PC-3 (cell line): ENCODE data around the gene MSMP. TPM values are rescaled to one million over a fixed set of nuclear protein-coding genes. Genes with fewer than 3 reads are reported as not detected.

Experiments
- ATAC-seq: fragments of 200-7000 bp; cut with Tn5 transposase; 2 replicates; pipeline ENCODE4 v1.9.1; 2020; ENCODE audit warnings: mild to moderate bottlenecking, moderate library complexity
- BruUV-seq: library from RNA; stranded (reverse); fragments of 400-500 nt; replicated peaks from 2 replicates; lab custom pipeline; 2021; lab: Mats Ljungman, UMichigan
- CTCF ChIA-PET: fragments of 300-600 bp; sonication (Branson Sonifier 250); formaldehyde crosslinking; loops from one replicate; lab custom pipeline; 2022; ENCODE audit warnings: antibody characterized with exemption; lab: Charles Lee
- POLR2A ChIA-PET: fragments of 300-600 bp; sonication (Branson Sonifier 250); formaldehyde crosslinking; loops from one replicate; lab custom pipeline; 2022; ENCODE audit warnings: antibody characterized with exemption; ENCODE audit not compliant: unreplicated experiment; lab: Charles Lee
- DNase-seq: peaks from one replicate; pipeline ENCODE4 v3.0.0-alpha.2; 2015
- H2AFZ ChIP-seq: fragments of 300-600 bp; sonication (generic); 2 replicates; pipeline ENCODE4 v1.6.0; 2016; ENCODE audit warnings: antibody characterized with exemption, low read length
- H3F3A ChIP-seq: fragments of 300-600 bp; sonication (generic); one replicate; pipeline ENCODE4 v1.6.0; 2017; ENCODE audit warnings: antibody characterized with exemption, low read length, control low read depth, mild to moderate bottlenecking; ENCODE audit not compliant: unreplicated experiment
- H3K27ac ChIP-seq: fragments of 300-600 bp; sonication (generic); 2 replicates; pipeline ENCODE4 v1.5.1; 2016; ENCODE audit warnings: mild to moderate bottlenecking, low read length
- H3K27me3 ChIP-seq: fragments of 300-600 bp; sonication (generic); 2 replicates; pipeline ENCODE4 v1.6.1; 2016; ENCODE audit warnings: low read length, mixed read lengths
- H3K36me3 ChIP-seq: fragments of 300-600 bp; sonication (generic); 2 replicates; pipeline ENCODE4 v1.6.1; 2016; ENCODE audit warnings: low read depth, mixed run types, low read length, mixed read lengths
- H3K4me1 ChIP-seq: fragments of 300-600 bp; sonication (generic); 2 replicates; pipeline ENCODE4 v1.5.1; 2016; ENCODE audit warnings: low read length; ENCODE audit not compliant: insufficient read depth
- H3K4me2 ChIP-seq: fragments of 300-600 bp; sonication (generic); 2 replicates; pipeline ENCODE4 v1.6.0; 2016; ENCODE audit warnings: low read length
- H3K4me3 ChIP-seq: fragments of 300-600 bp; sonication (generic); 2 replicates; pipeline ENCODE4 v1.5.1; 2016; ENCODE audit warnings: mild to moderate bottlenecking, low read length, mixed read lengths
- H3K79me2 ChIP-seq: fragments of 300-600 bp; sonication (generic); 2 replicates; pipeline ENCODE4 v1.6.1; 2017; ENCODE audit warnings: low read length, mixed read lengths
- H3K9ac ChIP-seq: fragments of 300-600 bp; sonication (generic); 2 replicates; pipeline ENCODE4 v1.6.0; 2016; ENCODE audit warnings: mild to moderate bottlenecking, low read length
- H3K9me2 ChIP-seq: fragments of 300-600 bp; sonication (generic); replicated peaks from 2 replicates; pipeline ENCODE4 v1.6.1; 2016; ENCODE audit warnings: mixed run types, low read length, mixed read lengths
- H3K9me3 ChIP-seq: fragments of 300-600 bp; sonication (generic); 2 replicates; pipeline ENCODE4 v1.6.1; 2016; ENCODE audit warnings: low read length, mixed read lengths
- H4K20me1 ChIP-seq: fragments of 300-600 bp; sonication (generic); 2 replicates; pipeline ENCODE4 v1.6.1; 2016; ENCODE audit warnings: low read length, mixed read lengths
- CTCF ChIP-seq: fragments of 300-600 bp; sonication (generic); conservative IDR thresholded peaks from 2 replicates; pipeline ENCODE4 v1.5.1; 2017; ENCODE audit warnings: antibody characterized with exemption, low read depth, mild to moderate bottlenecking, low read length
- EZH2 ChIP-seq: fragments of 300-600 bp; sonication (generic); IDR thresholded peaks from one replicate; pipeline ENCODE4 v1.6.1; 2017; ENCODE audit warnings: antibody characterized with exemption, mild to moderate bottlenecking, low read length; ENCODE audit not compliant: unreplicated experiment
- EZH2phosphoT487 ChIP-seq: fragments of 300-600 bp; sonication (generic); IDR thresholded peaks from 2 replicates; pipeline ENCODE4 v1.6.1; 2018; ENCODE audit warnings: mild to moderate bottlenecking, antibody characterized with exemption, low read length, borderline replicate concordance
- intact Hi-C: fragments of 100-400 bp; cut with micrococcal nuclease; formaldehyde crosslinking; loops from 2 replicates; pipeline ENCODE4 v1.9.0; 2023
- total RNA-seq: library from RNA; depleted of rRNA; stranded (reverse); fragments of >200 nt; gene quantifications from 2 replicates; pipeline ENCODE4 v1.2.3, GENCODE V29; 2014

Gene MSMP
- total RNA-seq, 1 experiment from 2014 or later: 149 TPM

- POLR2A ChIA-PET: no interaction called here
- DNase-seq (no peak), ATAC-seq (no peak)
- Histone ChIP-seq H3K4me2 (no peak overlapping the region), H3K27me3 (no peaks in the 10 kb centered on the region), H3K9ac (no peak overlapping the region), H3K27ac (no peak overlapping the region), H3K4me3 (no peak overlapping the region), H4K20me1 (no peaks in the 10 kb centered on the region), H2AFZ (no peak overlapping the region), H3K9me3 (no peaks in the 10 kb centered on the region), H3K36me3 (peaks cover 51% of the 10 kb centered on the region), H3K9me2 (no peaks in the 10 kb centered on the region), H3K79me2 (no peaks in the 10 kb centered on the region), H3F3A (no peaks in the 10 kb centered on the region), H3K4me1 (peaks cover 4% of the 10 kb centered on the region; the same call in 1 of the 2 replicates)
- intact Hi-C loops: no loop called here
- no TSS peak for BruUV-seq
- TF ChIP-seq EZH2 (no peak), EZH2phosphoT487 (no peak), CTCF (no peak)
- CTCF ChIA-PET: no interaction called here
These were observed 36.8 kb downstream of the MSMP start for GRCh38 chr9:35717132-35717870.

GRCh38 chr9:35716230-35716629, 37.8 kb downstream of the MSMP start:
- Histone ChIP-seq H3K9ac (no peak overlapping the region), H3K4me1 (peaks cover 4% of the 10 kb centered on the region; the same call in 1 of the 2 replicates), H3K4me3 (no peak overlapping the region), H3K27me3 (no peaks in the 10 kb centered on the region), H3K9me3 (no peaks in the 10 kb centered on the region), H3K79me2 (no peaks in the 10 kb centered on the region), H3K4me2 (no peak overlapping the region), H3K9me2 (no peaks in the 10 kb centered on the region), H2AFZ (no peak overlapping the region), H4K20me1 (no peaks in the 10 kb centered on the region), H3F3A (no peaks in the 10 kb centered on the region), H3K36me3 (peaks cover 46% of the 10 kb centered on the region; the same call in 1 of the 2 replicates), H3K27ac (no peak overlapping the region)
- DNase-seq (no peak), ATAC-seq (no peak)
- intact Hi-C loops: no loop called here
- CTCF ChIA-PET: interaction anchor here (1.0 kb wide), 1 partner anchor 55 kb away, joined by 8 read pairs; no protein-coding TSS in a partner anchor
- no TSS peak for BruUV-seq
- POLR2A ChIA-PET: no interaction called here
- TF ChIP-seq EZH2 (no peak), CTCF (no peak), EZH2phosphoT487 (no peak)
